ENCODE measurements around the gene TSGA10IP. TPM values are rescaled to one million over a fixed set of nuclear protein-coding genes. Genes with fewer than 3 reads are reported as not detected.

TSGA10IP gene
- total and polyA plus RNA-seq, 7 donors: 0.49 TPM; not detected in 6

- Histone ChIP-seq H3K9me3 (no peaks in the 10 kb centered on the region), H3K27ac (no peak overlapping the region), H3K4me1 (no peaks in the 10 kb centered on the region), H3K4me3 (no peak overlapping the region), H3K36me3 (peaks cover 28 to 44% (median 30%) of the 10 kb centered on the region in 4 donors), H3K27me3 (no peaks in the 10 kb centered on the region)
- intact Hi-C loops (cut with DNase I): no loop called here
- 89 to 93% methylated on average over 34 of the region's 34 CpGs for WGBS, 2 donors
- TF ChIP-seq POLR2AphosphoS5 (IDR thresholded peaks at IDR 0.05) (no peak), EP300 (IDR thresholded peaks at IDR 0.05) (no peak), CTCF (IDR thresholded peaks at IDR 0.05) (no peak), POLR2A (IDR thresholded peaks at IDR 0.05) (no peak)
- no peak for DNase-seq
These were observed 33.3 kb downstream of the TSGA10IP start for GRCh38 chr11:65978391-65979238.

- intact Hi-C loops (cut with DNase I): no loop called here
- Histone ChIP-seq H3K4me1 (no peaks in the 10 kb centered on the region), H3K27ac (no peak overlapping the region), H3K36me3 (peaks cover 27 to 42% (median 29%) of the 10 kb centered on the region in 4 donors), H3K4me3 (no peak overlapping the region), H3K27me3 (no peaks in the 10 kb centered on the region), H3K9me3 (no peaks in the 10 kb centered on the region)
- TF ChIP-seq POLR2A (IDR thresholded peaks at IDR 0.05): no peak
- TF ChIP-seq POLR2AphosphoS5 (IDR thresholded peaks at IDR 0.05): no peak
- TF ChIP-seq CTCF (IDR thresholded peaks at IDR 0.05): no peak
- TF ChIP-seq EP300 (IDR thresholded peaks at IDR 0.05): no peak
- 87 to 92% methylated on average over 10 of the region's 10 CpGs for WGBS, 2 donors
- DNase-seq: no peak
These were observed 34.0 kb downstream of the TSGA10IP start for GRCh38 chr11:65979261-65979759.

- H3K27me3 ChIP-seq: no peaks in the 10 kb centered on the region
- intact Hi-C loops (cut with DNase I): loop anchor here (10.0 kb wide), 1 partner anchor 276 kb away; no protein-coding TSS in a partner anchor
- H3K4me1 ChIP-seq: no peaks in the 10 kb centered on the region
- TF ChIP-seq POLR2A (IDR thresholded peaks at IDR 0.05) (no peak), EP300 (IDR thresholded peaks at IDR 0.05) (no peak), POLR2AphosphoS5 (IDR thresholded peaks at IDR 0.05) (no peak), CTCF (IDR thresholded peaks at IDR 0.05) (no peak)
- no peaks in the 10 kb centered on the region for H3K9me3 ChIP-seq
- DNase-seq: peak; percentile 47
- no peak overlapping the region for H3K27ac ChIP-seq
- peaks cover 27 to 37% (median 29%) of the 10 kb centered on the region in 4 donors for H3K36me3 ChIP-seq
- no peak overlapping the region for H3K4me3 ChIP-seq
- 81 to 84% methylated on average over 12 of the region's 12 CpGs for WGBS, 2 donors
These were observed 35.9 kb downstream of the TSGA10IP start for GRCh38 chr11:65981101-65981740.

GRCh38 chr11:65981972-65982823 is 36.9 kb downstream of the TSGA10IP start:
- DNase-seq: peak; percentile 57
- no peak overlapping the region for H3K4me3 ChIP-seq
- no peaks in the 10 kb centered on the region for H3K4me1 ChIP-seq
- H3K27me3 ChIP-seq: no peaks in the 10 kb centered on the region
- H3K36me3 ChIP-seq: peaks cover 17 to 27% (median 21%) of the 10 kb centered on the region in 4 donors
- H3K27ac ChIP-seq: no peak overlapping the region
- TF ChIP-seq POLR2A (IDR thresholded peaks at IDR 0.05) (no peak), CTCF (IDR thresholded peaks at IDR 0.05) (no peak), POLR2AphosphoS5 (IDR thresholded peaks at IDR 0.05) (no peak), EP300 (IDR thresholded peaks at IDR 0.05) (no peak)
- 67 to 76% methylated on average over 16 of the region's 16 CpGs for WGBS, 2 donors
- intact Hi-C loops (cut with DNase I): loop anchor here (10.0 kb wide), 1 partner anchor 277 kb away; no protein-coding TSS in a partner anchor
- H3K9me3 ChIP-seq: no peaks in the 10 kb centered on the region

Data from sigmoid colon (tissue), 7 donors.